Hypothalamus (tissue), 51 donors: Measurements from ENCODE around the gene NMBR.
"Not testable (repeated sequence)": the region's sequence is repeated elsewhere in the genome, so short reads cannot be mapped to it uniquely, and the experiment has no call there.

Source experiments
- DNase-seq, 51 donors: peaks; one replicate each; lab custom pipeline; 2025; lab: John Stamatoyannopoulos, UW

The NMBR gene

DNA sequence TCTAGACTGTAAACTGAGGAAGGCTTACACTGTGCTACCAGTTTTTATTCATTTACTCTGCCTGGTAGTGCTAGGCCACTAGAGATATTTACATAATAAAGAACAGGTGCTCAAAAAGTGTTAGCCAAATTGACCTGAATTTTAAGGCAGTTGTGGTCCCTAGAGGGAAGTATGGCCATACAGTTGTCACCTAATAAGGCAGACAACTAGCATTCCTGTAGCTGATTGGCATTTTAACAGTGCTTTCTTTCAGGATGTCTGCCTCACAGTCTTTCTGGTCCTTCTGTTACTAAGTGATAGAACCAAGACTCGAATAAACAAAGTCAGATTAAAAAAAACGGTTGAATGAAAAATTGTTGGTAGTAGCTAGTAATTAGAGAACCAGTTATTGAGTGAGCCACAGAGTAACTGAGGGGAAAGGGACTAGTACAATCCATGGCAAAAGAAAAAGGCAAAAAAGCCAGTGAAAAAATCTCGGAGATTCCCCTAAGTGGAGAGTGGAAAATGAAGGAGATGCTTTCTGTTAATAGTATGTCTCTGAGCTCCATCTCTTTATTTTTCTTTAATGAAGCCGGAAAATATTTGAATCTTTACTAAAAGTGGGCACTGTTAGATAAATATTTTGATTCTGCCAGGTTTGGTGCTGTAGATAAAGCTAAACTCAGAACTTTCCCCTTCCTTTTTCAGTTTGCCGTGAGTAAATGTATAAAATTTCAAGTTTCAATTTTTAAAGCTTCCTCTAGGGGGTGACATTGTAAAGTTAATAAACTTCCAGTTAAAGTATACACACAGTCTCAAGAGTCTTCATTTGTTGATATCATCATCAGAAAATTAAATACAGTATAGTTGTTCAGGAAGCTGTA is 9.2 kb upstream of the NMBR start:
- DNase-seq = no peak

GRCh38 chr6:142155091-142155490 is 8.2 kb upstream of the NMBR start:
- DNase-seq = no peak

- DNase-seq = no peak
Measured at GRCh38 chr6:142154336-142154735, 7.4 kb upstream of the NMBR start.

- DNase-seq = no peak
Measured at GRCh38 chr6:142153196-142153595, 6.3 kb upstream of the NMBR start.

GRCh38 chr6:142152746-142153145 is 5.8 kb upstream of the NMBR start:
- no peak for DNase-seq

DNA sequence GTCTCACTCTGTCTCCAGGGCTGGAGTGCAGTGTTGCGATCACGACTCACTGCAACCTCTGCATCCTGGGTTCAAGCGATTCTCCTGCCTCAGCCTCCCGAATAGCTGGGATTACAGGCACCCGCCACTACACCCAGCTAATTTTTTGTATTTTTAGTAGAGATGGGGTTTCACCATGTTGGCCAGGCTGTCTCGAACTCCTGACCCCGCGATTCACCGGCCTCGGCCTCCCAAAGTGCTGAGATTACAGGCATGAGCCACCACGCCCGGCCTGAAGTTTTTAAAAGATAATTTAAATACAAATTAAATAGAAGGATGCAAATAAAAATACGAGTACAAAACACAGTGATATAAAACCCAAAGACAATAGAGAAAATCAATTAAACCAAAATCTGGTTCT is 5.4 kb downstream of the NMBR start:
- DNase-seq = not testable (repeated sequence)

DNA sequence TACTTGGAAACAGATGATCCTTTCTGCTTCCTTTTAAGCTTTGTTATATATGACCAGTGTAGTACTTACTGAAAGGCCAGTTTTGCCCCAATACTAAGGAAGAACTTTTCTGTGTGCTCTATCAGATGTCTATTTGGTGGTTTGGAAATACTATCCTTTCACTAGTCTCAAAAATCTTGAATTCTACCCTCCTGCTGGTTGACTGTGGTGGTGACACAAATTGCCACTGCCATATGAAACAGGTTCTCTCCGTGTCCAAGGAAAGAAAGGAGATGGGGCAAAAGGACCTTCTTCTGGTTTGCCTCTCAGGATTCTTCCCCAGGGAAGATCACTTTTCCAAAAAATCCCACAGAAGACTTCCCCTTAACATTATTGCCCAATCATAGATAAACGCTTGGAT is 8.0 kb downstream of the NMBR start:
- no peak for DNase-seq

- no peak for DNase-seq
Measured at GRCh38 chr6:142132625-142133024, 14.3 kb downstream of the NMBR start, which contains the start of gene GJE1. GJE1 (plus strand) TSS chr6:142132925; CDS start chr6:142133159, 234 bp downstream.

DNA sequence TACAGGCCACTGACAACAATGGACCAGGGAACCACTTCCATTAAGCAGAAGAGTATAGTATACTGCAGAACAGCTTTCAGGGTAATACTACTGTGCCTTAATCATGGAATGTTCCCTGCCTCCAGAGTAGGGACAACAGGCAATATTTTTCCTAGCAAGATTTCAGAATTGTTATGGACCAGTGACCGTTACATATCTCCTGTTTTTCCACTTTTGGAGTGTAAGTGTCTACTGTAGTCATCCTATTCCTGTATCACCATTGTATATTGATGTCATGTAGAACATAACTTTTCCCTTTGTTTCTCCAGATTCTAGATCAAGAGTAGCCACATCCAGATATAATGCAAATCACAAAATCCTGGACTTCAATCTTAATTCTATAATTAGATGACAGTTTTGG is 16.1 kb downstream of the NMBR start:
- DNase-seq = no peak

DNA sequence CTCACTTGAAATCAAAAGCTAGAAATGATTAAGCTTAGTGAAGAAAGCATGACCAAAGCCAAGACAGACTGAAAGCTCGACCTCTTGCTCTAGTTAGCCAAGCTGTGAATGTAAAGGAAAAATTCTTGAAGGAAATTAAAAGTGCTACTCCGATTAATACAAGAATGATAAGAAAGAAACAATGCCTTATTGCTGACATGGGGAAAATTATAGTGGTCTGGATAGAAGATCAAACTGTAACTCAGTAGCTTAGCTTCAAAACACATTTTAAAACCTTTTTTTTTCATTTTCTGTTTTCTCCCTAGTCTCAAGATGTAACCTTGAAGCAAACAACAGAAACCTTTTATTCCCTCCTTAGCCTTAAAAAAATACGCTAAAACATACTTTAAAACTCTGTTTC is 25.6 kb downstream of the NMBR start:
- DNase-seq = no peak

- DNase-seq = no peak
Measured at GRCh38 chr6:142118925-142119324, 28.0 kb downstream of the NMBR start.

GRCh38 chr6:142118328-142118727 is 28.6 kb downstream of the NMBR start:
- no peak for DNase-seq

GRCh38 chr6:142117366-142117765 is 29.6 kb downstream of the NMBR start:
- DNase-seq = no peak

GRCh38 chr6:142112451-142113061 is 34.4 kb downstream of the NMBR start:
- peak in 33 of 51 donors; percentile 2 to 73 (median 24) for DNase-seq

DNA sequence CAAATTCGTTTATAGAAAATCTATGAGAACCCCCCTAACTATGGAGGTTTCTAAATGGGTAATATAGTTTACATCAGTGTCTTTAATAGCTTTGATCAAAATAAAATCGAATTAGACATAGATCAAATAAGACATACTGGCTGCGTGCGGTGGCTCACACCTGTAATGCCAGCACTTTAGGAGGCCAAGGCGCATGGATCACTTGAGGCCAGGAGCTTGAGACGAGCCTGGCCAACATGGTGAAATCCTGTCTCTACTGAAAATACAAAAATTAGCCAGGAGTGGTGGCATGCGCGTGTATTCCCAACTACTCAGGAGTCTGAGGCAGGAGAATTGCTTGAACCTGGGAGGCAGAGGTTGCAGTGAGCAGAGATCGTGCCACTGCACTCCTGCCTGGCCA is 36.1 kb downstream of the NMBR start:
- DNase-seq = not testable (repeated sequence)

GRCh38 chr6:142104820-142105219 is 42.1 kb downstream of the NMBR start:
- not testable (repeated sequence) for DNase-seq

- no peak for DNase-seq
Measured at GRCh38 chr6:142088858-142089216, 58.1 kb downstream of the NMBR start.

DNA sequence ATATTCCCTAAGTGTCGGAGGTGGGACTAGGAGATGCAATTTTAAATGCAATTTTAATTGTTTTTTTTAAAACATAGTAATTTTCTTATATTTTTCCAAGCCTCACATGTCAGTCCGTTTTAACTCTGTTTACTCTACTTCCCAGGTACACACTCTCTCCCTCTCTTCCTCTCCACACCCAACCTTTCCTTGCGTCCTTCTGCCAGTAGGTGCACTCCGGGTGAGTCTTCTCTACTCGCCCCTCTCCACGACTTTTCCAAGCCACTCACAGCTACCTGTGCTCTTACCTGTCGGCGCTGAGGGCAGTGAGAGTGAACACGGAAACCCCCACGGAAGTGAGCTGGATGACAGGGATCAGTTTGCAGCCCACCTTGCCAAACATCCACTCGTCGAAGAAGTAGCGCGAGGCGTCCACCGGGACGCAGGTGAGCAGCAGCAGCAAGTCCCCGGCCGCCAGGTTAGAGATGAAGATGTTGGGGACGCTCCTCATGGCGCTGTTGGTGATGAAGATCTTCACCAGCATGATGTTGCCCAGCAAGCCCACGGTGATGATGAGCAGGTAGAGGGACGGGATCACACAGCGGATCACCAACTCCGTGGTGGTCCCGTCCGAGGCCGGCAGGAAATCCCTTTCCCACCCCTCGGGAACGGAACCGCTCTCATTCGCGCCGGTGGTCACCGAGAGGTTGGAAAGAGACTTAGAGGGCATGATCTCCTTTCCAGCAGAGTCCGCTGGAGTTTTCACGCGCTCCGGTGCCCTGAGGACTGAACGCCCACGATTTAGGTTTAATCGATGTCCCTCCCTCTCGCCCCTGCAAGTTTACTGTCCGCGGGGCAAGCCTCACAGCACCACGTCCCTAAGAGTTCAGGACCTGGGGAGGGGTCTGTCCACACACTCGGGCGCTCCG is 58.7 kb downstream of the NMBR start:
- peak in 1 of 51 donors; percentile 8 for DNase-seq

- no peak for DNase-seq
Measured at GRCh38 chr6:142079130-142079529, 67.8 kb downstream of the NMBR start.

- DNase-seq = no peak
Measured at GRCh38 chr6:142075516-142076101, 71.3 kb downstream of the NMBR start.

DNA sequence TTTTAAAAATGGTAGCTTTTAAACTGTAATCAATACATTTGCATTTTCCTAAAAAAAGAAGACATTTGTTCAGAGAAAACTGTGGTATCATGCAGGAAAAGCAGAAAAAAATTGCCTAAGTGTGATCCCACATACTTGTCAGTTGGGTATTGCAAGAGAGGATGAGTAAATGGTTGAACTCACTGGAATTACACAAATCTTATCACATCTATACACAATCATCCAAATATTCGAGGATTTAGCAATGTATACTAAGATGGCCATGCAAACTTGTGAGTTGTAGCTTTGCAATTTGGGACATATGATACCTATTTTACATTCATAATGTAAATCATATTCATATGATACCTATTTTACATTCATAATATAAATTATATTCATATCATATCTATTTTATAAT is 72.4 kb downstream of the NMBR start:
- DNase-seq = no peak
